GM21717 (cell line): ENCODE results near the gene CENPX.
"Not testable (repeated sequence)": the region's sequence is repeated elsewhere in the genome, so short reads cannot be mapped to it uniquely, and the experiment has no call there.

ENCODE experiments used
- ATAC-seq: cut with Tn5 transposase; IDR thresholded peaks from one replicate; pipeline ENCODE4 v1.9.1; 2021; ENCODE audit warnings: mild to moderate bottlenecking, moderate library complexity; ENCODE audit not compliant: unreplicated experiment

CENPX gene

DNA sequence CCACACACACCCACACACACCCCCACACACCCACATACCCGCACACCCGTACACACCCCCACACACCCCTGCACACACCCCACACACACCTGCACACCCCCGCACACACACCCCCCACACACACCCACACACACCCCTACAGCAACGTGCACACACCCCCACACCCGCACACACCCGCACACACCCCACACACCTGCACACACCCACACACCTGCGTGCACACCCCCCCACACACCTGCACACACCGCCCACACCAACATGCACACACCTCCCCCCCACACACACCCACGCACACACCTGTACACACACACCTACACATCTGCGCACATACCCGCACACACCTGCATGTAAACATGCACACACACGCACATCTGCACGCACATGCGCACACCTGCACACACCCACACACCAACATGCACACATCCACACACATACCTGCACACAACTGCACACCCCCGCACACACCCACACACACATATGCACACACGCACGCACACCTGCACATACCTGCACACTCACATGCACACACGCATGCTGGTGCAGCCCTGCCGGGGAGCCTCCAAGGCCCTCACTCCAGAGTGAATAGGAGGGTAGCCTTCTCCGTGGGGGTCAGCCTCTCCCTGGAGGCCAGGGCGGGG, 37.8 kb downstream of the CENPX start:
- ATAC-seq = no peak

DNA sequence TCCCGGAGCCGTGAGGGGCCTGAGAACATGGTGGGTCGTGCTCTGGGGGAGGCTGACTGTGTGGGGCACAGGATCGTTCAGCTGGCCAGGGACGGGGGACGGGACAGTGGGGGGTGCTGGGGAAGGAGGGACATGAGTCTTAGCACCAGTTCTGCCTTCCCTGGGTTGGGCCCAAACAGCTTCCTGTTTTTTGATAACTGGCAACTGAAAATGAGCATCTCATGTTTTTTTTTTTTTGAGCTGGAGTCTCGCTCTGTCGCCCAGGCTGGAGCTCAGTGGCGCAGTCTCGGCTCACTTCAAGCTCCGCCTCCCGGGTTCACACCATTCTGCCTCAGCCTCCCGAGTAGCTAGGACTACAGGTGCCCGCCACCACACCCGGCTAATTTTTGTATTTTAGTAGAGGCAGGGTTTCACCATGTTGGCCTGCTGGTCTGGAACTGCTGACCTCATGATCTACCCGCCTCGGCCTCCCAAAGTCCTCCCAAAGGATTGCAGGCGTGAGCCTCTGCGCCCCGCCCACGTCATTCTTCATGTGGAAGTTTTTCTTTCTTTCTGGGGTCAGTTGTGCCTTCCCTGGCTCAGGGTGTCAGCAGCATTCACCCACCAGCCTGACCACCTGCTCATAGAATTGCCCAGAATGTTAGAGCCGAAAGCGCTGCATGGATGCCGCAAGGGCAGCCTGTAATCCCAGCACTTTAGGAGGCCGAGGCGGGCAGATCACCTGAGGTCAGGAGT, 38.9 kb downstream of the CENPX start:
- ATAC-seq = no peak

DNA sequence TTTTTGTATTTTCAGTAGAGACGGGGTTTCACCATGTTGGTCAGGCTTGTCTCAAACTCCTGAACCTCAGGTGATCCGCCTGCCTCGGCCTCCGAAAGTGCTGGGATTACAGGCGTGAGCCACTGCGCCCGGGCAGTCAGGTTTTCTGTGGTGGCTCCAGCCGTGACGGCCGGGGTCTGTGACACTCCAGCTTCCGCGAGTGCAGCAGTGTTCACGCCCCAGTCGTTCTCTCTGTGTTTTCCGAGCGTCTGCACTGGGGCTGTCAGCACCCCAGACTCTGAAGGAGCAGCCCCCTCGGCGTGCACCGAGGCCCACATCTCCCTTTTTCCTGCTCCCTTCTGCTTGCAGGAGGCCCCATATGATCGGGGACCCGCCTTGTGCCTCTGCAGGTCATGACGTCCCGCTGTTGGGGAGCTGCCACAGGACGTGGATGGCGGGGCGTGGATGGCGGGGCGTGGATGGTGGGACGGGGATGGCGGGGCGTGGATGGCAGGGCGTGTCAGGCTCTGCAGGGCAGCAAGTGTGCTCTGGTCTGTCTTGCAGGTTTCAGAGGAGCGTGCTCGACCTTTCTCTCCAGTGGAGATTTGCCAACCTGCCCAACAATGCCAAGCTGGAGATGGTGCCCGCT, 39.6 kb downstream of the CENPX start:
- ATAC-seq = no peak

DNA sequence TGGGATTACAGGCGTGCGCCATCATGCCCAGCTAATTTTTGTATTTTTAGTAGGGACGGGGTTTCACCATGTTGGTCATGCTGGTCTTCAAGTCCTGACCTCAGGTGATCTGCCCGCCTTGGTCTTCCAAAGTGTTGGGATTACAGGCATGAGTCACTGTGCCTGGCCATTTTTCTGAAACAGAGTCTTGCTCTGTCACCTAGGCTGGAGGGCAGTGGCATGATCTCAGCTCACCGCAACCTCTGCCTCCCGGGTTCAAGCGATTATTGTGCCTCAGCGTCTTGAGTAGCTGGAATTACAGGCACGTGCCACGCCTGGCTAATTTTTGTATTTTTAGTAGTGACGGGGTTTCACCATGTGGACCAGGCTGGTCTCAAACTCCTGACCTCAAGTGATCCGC, 41.2 kb downstream of the CENPX start:
- not testable (repeated sequence) for ATAC-seq

DNA sequence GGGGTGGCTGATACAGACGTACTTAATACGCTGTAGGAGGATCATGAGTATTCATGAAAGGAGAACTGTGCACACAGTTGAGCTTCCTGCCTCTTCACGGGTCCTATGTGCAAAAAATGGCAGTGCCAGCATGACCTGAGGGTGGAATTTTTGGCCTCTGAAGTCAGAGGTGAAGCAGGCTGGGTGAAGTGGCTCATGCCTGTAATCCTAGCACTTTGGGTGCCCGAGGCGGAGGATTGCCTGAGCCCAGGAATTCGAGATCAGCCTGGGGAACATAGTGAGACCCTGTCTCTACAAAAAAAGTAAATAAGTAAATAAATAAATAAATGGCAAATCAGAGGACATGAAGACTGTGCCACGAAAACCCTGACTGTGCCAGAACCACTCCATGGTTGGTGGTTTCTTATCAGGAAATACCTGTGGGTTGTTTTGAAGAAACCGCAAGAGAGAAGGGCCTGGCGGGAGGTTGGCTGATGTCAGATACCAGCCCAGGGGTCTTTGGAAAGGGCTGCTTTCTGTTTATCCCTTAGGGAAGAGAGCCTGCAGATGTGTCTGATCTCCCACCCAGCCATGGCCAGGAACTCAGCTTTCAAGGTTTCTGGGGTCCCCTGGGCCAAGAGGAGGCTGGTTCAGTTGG, 41.9 kb downstream of the CENPX start:
- no peak for ATAC-seq

DNA sequence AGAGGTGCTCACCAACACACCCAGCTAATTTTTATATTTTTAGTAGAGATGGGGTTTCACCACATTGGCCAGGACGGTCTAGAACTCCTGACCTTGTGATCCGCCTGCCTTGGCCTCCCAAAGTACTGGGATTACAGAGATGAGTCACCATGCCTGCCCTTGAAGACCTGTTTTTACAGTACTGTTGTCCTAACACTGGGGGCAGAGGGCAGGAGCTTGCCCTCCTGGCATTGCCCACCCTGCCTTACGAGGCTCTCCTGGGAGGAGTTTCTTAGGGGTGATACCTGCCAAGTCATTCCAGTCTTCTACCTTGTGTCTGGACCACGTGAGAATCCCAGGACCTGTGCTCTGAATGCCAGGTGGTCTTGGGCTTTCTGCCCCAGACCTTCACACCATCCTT, 42.6 kb downstream of the CENPX start:
- ATAC-seq = no peak

DNA sequence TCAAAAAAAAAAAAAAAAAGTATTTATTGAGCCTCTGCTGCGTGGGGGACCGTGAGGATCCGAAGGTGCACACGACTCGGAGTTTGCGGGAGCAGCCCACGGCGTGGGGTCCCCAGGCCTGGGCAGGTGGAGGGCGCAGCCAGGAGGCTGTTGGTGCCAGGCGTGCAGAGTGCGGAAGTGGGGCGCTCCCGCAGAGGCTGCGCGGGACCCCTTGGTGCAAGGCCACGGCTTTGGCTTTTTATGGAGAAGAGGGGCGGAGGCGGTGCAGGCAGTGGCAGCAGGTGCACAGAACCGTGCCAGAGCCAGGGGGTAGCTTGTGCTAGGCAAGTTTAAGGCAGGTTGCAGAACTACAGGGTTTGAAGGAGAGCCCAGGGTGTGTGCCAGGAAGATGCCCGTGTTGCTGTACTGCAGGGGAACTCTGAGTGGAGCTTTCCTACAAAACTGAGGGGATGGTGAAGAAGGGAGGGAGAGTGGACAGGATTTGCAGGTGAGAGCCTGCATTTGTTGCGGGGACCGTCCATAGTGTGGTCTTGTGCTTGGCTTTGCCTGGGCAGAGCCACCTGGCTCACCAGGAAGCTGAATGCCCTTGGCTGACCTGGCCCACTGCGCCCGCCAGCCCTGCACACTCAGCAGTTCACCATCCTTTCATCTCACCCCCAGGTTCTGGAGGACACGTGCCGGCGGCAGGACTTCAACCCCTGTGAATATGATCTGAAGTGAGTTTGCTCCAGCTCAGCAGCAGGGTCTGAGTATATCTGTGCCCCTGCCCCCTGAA, 44.0 kb downstream of the CENPX start:
- ATAC-seq = no peak

DNA sequence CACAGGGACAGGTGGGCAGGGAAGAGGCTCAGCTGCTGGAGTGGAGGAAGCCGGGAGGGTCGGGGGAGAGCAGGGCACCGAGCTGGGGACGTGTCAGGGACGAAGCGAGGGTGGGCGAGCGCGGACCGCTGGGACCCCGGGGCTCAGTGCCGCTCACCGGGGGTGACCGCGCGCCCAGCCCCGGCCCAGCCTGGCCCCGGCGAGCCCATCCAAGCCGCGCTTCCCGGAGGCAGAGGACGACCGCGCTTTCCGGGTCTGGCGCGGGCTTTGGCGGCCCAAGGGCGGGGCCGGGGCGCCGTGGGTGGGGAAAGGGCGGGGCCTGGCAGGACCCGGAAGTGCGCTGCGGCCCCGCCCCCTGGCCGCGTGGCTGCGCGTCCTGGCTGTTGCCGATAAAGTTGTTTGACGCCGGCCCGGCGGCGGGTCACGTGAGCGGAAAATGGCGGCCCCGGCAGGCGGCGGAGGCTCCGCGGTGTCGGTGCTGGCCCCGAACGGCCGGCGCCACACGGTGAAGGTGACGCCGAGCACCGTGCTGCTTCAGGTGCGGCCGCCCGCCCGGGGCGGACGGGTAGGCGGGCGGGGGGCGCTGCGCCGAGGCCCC, 45.4 kb downstream of the CENPX start, which contains the start of gene ASPSCR1:
TSS of gene ASPSCR1 (plus strand) at position 419 of the 598 bp plus-strand sequence. CDS start at position 437, 18 bp downstream.
- ATAC-seq = peak; percentile 61

DNA sequence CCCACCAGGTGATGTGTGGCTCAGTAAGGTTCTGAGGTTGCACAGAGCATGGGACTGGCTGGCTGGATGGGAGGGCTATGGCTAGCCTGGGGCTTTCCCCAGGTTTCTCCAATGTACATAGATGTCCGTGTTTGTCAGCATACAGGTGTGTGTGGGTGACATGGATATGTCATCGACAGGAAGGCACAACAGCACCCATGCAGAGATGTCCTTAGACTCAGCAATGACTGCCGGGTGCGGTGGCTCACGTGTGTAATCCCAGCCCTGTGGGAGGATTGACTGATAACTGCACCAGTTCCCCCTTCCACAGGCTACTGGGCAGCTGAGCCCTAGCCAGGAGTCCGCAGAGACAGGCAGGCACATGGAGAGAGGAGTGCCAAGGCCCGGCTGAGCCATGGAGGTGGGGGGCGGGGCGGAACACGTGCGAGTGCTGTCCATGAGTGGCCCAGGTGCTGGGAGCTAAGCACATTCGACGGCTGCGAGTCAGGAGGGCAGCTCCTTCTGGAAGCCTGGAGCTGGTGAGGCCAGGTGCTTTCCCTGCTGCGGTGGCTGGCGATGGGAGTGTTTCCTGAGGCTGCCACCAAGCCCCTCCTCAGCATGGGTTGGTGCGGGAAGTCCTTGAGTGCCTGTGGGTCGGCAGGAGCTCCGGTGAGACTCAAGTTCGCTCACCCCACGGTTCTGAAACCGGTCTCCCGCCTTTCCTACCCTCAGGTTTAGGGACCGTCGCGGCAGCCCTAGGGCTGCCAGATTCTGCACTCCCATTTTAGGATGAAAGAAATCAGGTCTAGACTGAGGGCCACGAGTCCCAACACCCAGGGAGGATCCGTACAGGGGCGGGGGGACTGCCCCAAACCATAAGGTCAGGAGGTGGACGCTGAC, 46.1 kb downstream of the CENPX start:
- ATAC-seq = peak; percentile 7

DNA sequence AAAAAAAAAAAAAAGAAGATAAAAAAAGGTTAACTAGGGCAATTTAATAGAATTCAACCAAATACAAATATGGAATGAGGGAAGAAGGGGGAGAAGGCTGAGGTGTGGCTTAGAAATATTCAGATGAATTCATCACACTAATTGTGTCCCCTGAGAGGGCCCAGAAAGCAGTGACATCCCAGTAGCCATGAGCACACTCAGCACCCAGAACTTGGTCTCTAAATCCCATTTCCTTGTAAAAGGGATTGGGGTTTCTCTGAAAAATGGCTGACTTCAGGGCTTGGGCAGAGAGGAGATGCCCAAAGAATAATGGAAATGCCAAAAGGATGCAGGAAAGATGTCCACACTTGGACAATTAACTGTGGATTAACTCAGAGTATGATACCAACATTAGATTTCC, 49.2 kb downstream of the CENPX start:
- ATAC-seq = no peak

DNA sequence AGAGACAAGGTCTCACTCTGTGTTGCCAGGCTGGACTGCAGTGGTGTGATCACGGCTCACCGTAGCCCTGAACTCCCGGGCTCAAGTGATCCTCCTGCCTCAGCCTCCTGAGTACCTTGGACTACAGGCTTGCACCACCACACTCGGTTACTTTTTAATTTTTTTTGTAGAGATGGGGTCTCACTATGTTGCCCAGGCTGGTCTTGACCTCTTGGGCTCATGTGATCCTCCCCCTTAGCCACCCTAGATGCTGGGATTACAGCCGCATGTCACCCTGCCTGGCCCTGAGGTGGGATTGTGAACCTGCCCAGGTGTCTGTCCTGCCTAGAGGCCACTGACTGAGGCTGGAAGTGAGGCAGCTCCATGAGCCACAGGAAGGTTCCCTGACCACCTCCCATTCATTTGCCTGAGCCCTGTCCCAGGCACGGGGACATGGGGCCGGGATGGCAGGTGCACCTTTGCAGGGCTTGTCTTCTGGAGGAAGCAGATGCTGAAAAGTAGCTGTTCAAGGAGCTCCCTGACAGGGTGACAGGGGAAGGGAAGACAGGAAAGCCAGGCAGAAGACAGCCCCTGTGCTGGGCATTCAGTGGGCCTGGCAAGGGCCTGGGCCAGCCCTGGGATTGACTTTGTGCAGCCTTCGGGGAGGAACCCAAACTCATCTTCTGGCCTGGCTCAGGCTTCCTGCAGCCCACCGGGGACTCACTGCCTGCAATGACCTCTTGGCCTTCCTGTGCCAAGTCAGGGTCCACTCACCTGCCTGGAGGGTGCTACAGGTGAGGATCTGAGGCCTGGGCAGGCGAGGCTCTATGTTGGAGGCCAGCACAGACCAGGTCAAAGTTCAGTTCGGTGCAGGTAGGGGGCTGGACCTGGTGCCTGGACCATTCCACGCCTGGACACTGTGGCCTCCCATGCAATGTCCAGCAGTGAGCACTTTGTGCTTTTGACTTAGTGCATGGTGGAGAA, 53.5 kb downstream of the CENPX start:
- no peak for ATAC-seq
